ENCODE data around the gene ERBB4.
A peak's percentile ranks its signal among the peaks of the same experiment; 100 is the strongest.

ERBB4 gene

GRCh38 chr2:211837206-211837605 is 701.4 kb downstream of the ERBB4 start:
- DNase-seq (ENCODE audit: low read depth in 1 of 2, low spot score in 1 of 2), result no peak

DNA sequence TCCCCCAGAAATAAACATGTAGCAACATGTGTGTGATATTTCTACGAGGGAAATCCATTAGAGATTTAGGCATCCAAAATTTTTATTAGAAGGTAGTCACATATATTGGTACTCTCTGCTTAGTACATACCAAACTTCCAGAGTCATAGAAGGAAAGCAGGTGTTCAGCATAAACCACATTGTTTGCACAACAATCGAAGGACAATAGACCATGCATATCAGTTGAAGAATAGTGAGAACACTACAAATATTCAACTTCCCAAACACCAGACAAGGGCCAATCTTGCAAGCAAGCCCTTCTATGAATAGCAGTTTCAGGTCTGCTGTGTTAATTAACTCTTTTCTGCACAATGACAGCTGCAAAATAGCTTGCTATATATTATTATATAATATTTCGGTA is 702.2 kb downstream of the ERBB4 start:
- DNase-seq (ENCODE audit: low read depth in 1 of 2, low spot score in 1 of 2), result no peak

GRCh38 chr2:211835695-211836094 is 702.9 kb downstream of the ERBB4 start:
- no peak for DNase-seq (ENCODE audit: low read depth in 1 of 2, low spot score in 1 of 2)

- DNase-seq (ENCODE audit: low read depth in 1 of 2, low spot score in 1 of 2), result no peak
Observed at GRCh38 chr2:211833582-211834279, 704.9 kb downstream of the ERBB4 start.

DNA sequence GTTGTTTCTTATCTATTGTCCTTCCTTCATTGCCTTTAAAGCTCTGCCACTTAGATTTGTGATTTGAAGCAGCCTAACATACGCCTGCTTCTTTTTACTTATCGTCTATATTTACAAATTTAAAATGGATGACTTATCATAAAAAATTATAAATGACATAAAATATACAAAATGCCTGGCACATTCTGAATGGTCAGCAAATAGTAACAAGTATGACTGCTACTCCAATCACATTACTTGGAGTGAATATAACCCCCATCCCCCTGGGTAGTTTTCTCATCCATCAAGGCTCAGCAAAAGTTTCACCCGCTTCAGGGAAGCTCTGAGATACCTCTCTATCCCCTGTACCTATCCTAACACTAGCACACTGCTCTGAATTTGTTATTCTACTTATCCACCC is 708.9 kb downstream of the ERBB4 start:
- DNase-seq (ENCODE audit: low read depth in 1 of 2, low spot score in 1 of 2), result no peak

GRCh38 chr2:211823886-211824479 is 714.6 kb downstream of the ERBB4 start:
- DNase-seq (ENCODE audit: low read depth in 1 of 2, low spot score in 1 of 2), result no peak

GRCh38 chr2:211822686-211823335 is 715.8 kb downstream of the ERBB4 start:
- no peak for DNase-seq (ENCODE audit: low read depth in 1 of 2, low spot score in 1 of 2)

GRCh38 chr2:211816754-211817153 is 721.8 kb downstream of the ERBB4 start:
- DNase-seq (ENCODE audit: low read depth in 1 of 2, low spot score in 1 of 2), result no peak

DNA sequence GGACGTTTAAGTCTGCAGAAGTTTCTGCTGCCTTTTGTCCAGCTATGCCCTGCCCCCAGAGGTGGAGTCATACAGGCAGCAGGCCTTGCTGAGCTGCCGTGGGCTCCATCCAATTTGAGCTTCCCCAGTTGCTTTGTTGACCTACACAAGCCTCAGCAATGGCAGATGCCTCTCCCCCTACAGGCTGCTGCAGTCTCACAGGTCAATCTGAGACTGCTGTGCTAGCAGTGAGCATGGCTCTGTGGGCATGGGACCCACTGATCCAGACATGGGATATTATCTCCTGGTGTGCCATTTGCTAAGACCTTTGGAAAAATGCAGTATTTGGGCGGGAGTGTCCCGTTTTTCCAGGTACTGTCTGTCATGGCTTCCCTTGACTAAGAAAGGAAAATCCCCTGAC is 726.0 kb downstream of the ERBB4 start:
- no peak for DNase-seq (ENCODE audit: low read depth in 1 of 2, low spot score in 1 of 2)

DNA sequence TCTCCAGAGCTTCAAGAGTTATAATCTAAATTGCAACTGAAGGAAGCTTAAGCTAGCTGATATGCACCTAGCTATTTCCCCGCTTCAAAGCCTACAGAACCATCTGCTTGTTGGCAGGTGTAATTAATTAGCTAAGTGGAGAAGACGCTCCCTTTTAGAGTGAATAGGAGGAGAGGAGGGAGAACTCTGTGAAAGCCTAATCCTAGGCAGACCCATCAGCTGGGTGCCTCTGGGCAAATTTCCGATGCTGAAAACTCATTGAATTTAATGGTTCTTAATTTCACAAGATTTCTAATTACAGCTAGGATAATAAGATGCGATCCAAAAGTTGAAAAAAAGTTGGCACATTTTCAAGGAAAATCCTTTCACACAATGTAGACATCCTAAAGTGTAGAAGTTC is 735.9 kb downstream of the ERBB4 start:
- DNase-seq (ENCODE audit: low read depth in 1 of 2, low spot score in 1 of 2), result no peak

GRCh38 chr2:211800001-211800400 is 738.6 kb downstream of the ERBB4 start:
- DNase-seq (ENCODE audit: low read depth in 1 of 2, low spot score in 1 of 2), result no peak

- DNase-seq (ENCODE audit: low read depth in 1 of 2, low spot score in 1 of 2), result no peak
Observed at GRCh38 chr2:211798868-211799267, 739.7 kb downstream of the ERBB4 start.

DNA sequence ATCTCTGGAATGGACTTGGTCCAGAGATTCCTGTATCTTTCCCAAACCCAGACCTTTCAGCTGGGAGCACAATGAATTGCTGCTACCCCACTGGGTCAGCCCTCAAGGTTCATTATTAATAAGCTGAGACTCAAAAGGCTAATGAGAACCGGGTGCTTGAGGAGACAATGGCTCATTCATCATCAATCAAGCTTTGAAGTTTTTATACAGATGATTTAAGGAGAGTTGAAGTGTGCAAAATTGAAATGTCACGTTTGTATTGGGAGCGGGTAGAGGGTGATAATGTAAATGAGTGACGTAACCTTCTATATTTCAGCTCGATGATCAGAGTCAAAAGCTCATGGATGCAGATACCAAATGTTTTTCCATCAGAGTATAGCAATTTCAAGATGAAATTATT is 744.9 kb downstream of the ERBB4 start:
- DNase-seq (ENCODE audit: low read depth in 1 of 2, low spot score in 1 of 2), result no peak

DNA sequence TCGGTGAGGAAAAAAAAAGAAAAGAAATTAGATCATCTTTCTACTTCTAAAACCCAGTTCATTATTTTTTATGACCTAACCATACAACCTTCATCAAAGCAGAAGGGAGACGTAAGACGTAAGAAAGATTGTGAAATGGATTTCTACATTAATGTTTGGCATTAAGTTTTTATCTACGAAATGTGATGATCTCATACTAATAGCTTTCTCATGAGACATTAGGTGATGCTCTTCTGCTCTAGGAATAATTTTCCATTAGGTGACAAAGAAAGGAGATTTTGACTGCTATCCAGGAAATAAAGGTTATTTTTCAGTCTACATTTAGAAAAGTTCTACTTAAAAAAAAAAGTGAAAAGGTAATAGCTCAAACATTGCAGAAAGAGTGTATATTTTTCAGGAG is 748.6 kb downstream of the ERBB4 start:
- DNase-seq (ENCODE audit: low read depth in 1 of 2, low spot score in 1 of 2), result no peak

DNA sequence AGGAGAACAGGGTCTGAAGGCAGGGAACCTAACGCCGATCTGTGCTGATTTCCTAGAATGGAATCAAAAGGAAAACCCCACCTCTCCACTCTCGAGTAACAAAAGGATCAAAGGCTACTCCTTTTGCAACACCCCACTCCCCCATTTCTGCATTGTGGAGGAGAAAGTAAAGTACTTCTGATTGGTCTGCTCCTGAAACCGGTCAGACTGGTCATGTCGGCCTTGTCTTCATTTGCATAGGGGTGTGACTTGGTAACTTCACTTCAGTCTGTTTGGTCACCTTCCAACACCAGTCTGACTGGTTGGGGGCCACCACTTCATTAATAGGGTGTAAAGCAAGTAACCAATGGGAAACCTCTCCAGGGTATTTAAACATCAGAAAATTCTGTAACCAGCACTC is 771.9 kb downstream of the ERBB4 start:
- DNase-seq (ENCODE audit: low read depth in 1 of 2, low spot score in 1 of 2), result no peak

GRCh38 chr2:211762479-211762878 is 776.1 kb downstream of the ERBB4 start:
- no peak for DNase-seq (ENCODE audit: low read depth in 1 of 2, low spot score in 1 of 2)

DNA sequence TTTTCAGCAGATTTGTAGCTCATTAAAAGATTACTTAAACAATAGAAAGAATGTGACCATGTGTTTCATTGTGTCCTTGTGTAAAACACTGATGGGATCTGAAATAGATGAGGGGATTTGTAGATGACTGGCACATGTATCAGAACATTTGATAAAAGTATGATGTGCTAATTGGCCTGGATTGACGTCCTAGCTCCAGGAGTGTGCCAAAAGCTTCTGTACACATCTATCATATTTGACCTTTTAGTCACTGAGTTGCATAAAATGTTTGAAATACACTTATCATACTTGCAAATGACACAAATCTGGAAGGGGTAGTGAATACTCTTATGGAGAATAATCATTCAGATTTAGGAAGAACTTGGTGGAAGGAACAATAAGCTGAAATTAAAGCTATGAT is 778.5 kb downstream of the ERBB4 start:
- DNase-seq (ENCODE audit: low read depth in 1 of 2, low spot score in 1 of 2), result no peak

GRCh38 chr2:211756266-211756665 is 782.3 kb downstream of the ERBB4 start:
- no peak for DNase-seq (ENCODE audit: low read depth in 1 of 2, low spot score in 1 of 2)

DNA sequence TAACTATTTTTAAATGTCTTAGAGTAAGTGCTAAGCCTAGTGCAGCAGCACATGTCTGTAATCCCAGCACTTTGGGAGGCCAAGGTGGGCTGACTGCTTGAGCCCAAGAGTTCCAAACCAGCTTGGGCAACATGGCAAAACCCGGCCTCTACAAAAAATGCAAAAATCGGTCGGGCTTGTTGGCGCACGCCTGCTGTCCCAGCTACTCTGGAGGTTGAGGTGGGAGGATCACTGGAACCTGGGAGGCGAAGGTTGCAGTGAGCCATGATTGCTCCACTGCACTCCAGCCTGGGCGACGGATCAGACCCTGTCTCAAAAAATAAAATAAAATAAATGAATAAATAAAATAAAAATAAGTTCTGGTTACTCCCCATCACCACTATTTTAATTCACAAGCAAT is 783.4 kb downstream of the ERBB4 start:
- no peak for DNase-seq (ENCODE audit: low read depth in 1 of 2, low spot score in 1 of 2)

- no peak for DNase-seq (ENCODE audit: low read depth in 1 of 2, low spot score in 1 of 2)
Observed at GRCh38 chr2:211751848-211752247, 786.8 kb downstream of the ERBB4 start.

DNA sequence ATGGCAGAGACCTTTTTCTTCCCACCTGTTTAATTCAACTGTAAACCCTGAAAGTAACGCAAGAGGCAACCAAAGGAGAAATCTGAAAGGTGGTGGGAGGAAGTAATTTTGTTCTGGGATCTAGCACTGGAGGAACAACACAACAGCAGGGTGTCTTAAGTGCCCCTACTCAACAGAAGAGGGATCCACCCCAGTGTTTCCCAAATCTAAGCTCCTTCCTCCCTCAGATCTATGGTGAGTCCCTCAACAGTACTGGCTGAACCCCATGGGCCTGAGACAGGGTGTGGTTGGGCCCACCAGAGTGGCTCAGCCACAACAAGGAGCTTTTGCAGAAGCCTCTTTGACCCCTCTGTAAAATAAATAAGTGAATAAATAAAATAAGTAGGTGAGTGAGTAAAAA is 790.3 kb downstream of the ERBB4 start:
- no peak for DNase-seq (ENCODE audit: low read depth in 1 of 2, low spot score in 1 of 2)

GRCh38 chr2:211745295-211746097 is 793.1 kb downstream of the ERBB4 start:
- DNase-seq (ENCODE audit: low read depth in 1 of 2, low spot score in 1 of 2), result peak in 1 of 2 donors; percentile 7

Measured in activated CD4-positive, alpha-beta T cell treated with anti-CD3 and anti-CD28 coated beads, Interleukin-2, amount 50 U/mL, for 24 hours (primary cell).